Stimulated activated memory B cell treated with anti-CD40 and anti-IgM and Interleukin-4, amounts not matched to agents 10 μg/mL and 1 μg/mL and 100 μg/mL, for 72 hours (primary cell): Measurements from ENCODE around the gene FNIP2.
"Not testable (repeated sequence)": the region's sequence is repeated elsewhere in the genome, so short reads cannot be mapped to it uniquely, and the experiment has no call there.

ENCODE experiments used
- ATAC-seq: fragments of 150-1000 bp; cut with Tn5 transposase; 2 replicates; pipeline ENCODE4 v1.10.0; 2021
- H3K27ac Mint-ChIP-seq: one replicate; pipeline ENCODE4 v1.8.0; 2022; ENCODE audit warnings: mild to moderate bottlenecking, mixed read lengths
- H3K27me3 Mint-ChIP-seq: one replicate; pipeline ENCODE4 v1.8.0; 2022; ENCODE audit warnings: mixed read lengths
- H3K36me3 Mint-ChIP-seq: one replicate; pipeline ENCODE4 v1.8.0; 2022; ENCODE audit warnings: mixed read lengths
- H3K4me1 Mint-ChIP-seq: one replicate; pipeline ENCODE4 v1.8.0; 2022; ENCODE audit warnings: mixed read lengths
- H3K4me3 Mint-ChIP-seq: one replicate; pipeline ENCODE4 v1.8.0; 2022; ENCODE audit warnings: mild to moderate bottlenecking, moderate library complexity, mixed read lengths
- H3K9me3 Mint-ChIP-seq: one replicate; pipeline ENCODE4 v1.8.0; 2022; ENCODE audit warnings: mixed read lengths

The FNIP2 gene

DNA sequence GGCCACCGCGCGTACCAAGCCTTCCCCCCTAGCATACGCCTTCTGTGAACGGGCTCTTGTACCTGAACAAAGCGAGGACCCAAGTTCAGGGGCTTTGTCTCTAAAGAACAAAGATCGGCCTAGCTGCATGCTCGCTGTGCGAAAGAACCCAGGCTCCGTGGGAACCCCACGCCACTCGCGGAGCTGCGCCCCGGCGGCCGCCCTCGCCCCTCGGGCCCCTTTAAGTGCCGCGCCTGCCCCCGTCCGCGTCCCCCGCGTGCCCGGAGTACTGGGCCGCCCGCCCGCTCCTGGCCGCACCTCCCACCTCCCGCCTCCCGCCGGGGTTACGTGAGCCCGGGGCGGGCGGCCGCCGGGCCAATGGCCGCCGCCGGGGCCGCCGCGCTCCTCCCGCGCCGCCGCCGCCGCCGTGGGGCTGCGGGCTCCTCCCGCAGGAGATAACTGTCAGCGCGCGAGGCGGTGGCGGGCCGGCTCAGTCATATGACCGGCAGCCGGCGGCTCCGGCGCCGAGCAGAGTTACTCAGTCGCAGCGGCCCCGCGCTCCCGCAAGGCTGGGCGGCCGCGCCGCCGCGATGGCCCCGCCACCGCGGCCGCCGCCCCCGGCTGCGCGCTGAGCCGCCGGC lies at the start of gene FNIP2:
FNIP2 (plus strand) TSS at position 472 of the 620 bp plus-strand sequence. CDS start 187 bp downstream, outside the sequence.
- Mint-ChIP-seq H3K27ac (peak within 1 kb of the TSS; percentile 85), H3K4me3 (peak within 1 kb of the TSS; percentile 95), H3K27me3 (peaks cover 76% of the 10 kb centered on the region), H3K9me3 (no peaks in the 10 kb centered on the region), H3K4me1 (peaks cover 6% of the 10 kb centered on the region), H3K36me3 (no peaks in the 10 kb centered on the region)
- peak; percentile 81 for ATAC-seq

DNA sequence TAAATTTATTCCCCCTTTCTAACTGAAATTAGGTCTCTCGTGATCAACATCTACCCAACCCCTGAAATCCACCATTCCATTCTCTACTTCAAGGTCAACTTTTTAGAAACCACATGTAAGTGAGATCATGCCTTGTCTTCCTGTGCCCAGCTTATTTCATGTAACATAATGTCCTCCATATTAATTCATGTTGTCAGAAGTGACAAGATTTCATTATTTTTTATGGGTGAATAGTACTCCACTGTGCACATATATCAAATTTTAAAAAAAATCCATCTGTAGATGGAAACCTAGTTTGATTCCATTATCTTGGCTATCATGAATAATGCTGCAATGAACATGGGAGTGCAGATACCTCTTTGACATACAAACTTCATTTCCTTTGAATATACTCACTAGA lies 47.1 kb upstream of the FNIP2 start:
- H3K36me3 Mint-ChIP-seq, result peaks cover 40% of the 10 kb centered on the region
- no peak overlapping the region for H3K27ac Mint-ChIP-seq
- ATAC-seq, result no peak
- H3K4me1 Mint-ChIP-seq, result peaks cover 16% of the 10 kb centered on the region
- H3K27me3 Mint-ChIP-seq, result peaks cover 9% of the 10 kb centered on the region
- H3K4me3 Mint-ChIP-seq, result no peak overlapping the region
- no peaks in the 10 kb centered on the region for H3K9me3 Mint-ChIP-seq

DNA sequence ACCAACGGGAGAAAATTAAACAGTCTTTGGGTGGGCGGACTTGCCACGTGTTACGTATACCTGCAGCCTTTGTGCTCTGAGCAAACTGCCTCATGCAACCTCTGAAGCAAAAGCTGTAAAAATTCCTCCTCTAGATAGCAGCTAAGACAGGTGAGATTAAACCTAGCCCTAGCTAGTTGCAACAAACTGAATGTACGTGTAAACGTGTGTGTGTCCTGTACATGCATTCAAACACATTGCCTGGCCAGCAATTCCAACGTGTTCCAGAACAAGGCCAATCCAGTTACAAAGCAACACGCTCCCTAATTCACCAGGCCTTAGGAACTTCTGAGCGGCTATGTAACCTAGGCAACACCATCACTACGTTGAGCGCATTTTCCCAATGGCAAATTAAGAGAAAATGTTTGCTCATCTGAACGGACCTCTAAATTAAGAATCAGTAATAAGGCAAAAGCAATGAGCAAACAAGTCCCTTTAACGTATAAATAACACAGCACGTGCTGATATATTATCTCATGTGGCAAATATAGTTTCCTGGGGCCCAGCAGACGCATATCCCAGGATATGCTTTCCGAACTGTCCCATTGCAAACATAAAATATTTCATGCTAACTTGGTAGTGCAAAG lies 46.4 kb upstream of the FNIP2 start:
- Mint-ChIP-seq H3K4me1 (peaks cover 16% of the 10 kb centered on the region), H3K27me3 (peaks cover 12% of the 10 kb centered on the region), H3K27ac (peak overlapping the region; percentile 91), H3K4me3 (peak overlapping the region; percentile 91), H3K36me3 (peaks cover 33% of the 10 kb centered on the region), H3K9me3 (no peaks in the 10 kb centered on the region)
- ATAC-seq, result no peak

DNA sequence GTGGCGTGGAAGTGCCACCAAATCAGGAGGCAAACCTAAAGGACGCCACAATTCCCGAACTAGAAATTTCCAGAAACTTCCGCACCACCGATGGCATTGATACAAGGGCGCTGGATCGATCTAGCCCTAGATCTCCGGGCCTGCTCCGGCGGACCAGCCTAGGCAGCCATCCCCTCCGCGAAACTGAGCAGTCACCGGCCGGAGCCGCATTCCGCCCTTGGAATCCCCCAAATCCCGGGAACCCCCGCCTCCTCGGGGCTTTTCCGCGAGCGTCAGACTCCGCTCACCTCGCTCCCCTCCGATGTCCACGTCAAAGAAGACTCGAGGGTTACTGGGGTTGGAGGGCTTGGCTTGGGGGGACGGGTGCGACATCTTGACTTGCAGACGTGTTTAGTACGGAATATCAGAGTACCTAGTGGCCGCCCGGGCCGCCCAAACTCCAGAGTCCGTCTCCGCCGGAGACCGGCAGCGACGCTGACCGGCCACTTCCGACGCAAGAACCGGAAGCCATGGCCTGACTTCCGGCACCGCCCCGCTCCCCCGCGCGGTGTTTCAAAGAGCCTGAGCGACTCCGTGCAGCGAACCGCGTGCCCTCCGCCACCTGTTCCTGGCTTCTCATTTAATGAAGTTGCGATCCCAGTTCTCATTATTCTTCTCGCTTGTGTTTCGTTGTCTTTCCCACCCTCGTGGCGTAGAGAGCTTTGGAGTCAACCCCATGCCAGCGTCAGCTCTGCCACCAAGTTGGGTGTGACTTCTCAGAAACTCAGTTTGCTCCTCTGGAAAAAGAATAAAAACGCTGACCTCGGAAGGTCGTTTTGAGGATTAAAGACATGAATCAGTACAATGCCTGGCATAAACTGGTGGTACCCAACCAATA lies 45.7 kb upstream of the FNIP2 start, which contains the start of gene PPID:
PPID (minus strand) TSS at position 480 of the 877 bp plus-strand sequence; CDS start at position 372, 108 bp downstream.
- Mint-ChIP-seq H3K9me3 (no peaks in the 10 kb centered on the region), H3K4me3 (peak within 1 kb of the TSS; percentile 91), H3K36me3 (peaks cover 26% of the 10 kb centered on the region), H3K27ac (peak within 1 kb of the TSS; percentile 91), H3K4me1 (peaks cover 16% of the 10 kb centered on the region), H3K27me3 (peaks cover 12% of the 10 kb centered on the region)
- peak; percentile 96 for ATAC-seq

DNA sequence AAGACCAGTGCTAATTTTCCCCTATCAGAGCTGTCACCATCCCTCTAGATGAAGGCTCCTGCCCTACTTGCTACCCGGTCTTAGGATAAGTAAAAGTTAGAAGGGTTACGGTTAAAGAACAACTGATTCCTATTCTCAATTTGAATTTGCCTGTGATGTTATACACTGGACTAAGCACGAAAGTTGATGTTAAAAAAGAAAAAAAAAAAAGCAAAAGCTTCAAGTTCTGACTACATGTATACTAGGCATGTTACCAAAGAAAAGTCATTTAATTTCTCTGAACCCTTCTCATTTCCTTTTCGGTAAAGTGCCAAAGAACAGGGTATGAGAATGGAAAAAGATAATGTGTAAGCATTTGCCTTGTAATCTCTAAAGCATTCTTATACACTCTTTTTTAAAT lies 44.2 kb upstream of the FNIP2 start:
- peaks cover 13% of the 10 kb centered on the region for H3K36me3 Mint-ChIP-seq
- no peak for ATAC-seq
- peaks cover 16% of the 10 kb centered on the region for H3K4me1 Mint-ChIP-seq
- H3K27ac Mint-ChIP-seq, result peak overlapping the region; percentile 91
- H3K27me3 Mint-ChIP-seq, result peaks cover 24% of the 10 kb centered on the region
- H3K9me3 Mint-ChIP-seq, result no peaks in the 10 kb centered on the region
- H3K4me3 Mint-ChIP-seq, result peak overlapping the region; percentile 9

DNA sequence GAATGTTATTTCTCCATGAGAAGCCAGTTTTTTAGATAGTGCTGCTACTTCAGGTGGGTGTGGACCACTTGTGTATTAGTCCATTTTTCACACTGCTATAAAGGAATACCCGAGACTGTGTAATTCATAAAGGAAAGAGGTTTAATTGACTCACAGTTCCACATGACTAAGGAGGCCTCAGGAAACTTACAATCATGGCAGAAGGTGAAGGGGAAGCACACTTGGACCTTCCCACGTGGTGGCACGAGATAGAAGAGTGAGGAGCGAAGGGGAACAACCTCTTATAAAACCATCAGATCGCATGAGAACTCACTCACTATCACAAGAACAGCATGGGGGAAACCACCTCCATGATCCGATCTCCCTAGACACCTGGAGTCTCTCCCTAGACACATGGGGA lies 42.2 kb upstream of the FNIP2 start:
- Mint-ChIP-seq H3K27me3 (peaks cover 41% of the 10 kb centered on the region), H3K36me3 (peaks cover 2% of the 10 kb centered on the region), H3K4me1 (peaks cover 9% of the 10 kb centered on the region), H3K9me3 (no peaks in the 10 kb centered on the region), H3K4me3 (no peak overlapping the region), H3K27ac (no peak overlapping the region)
- ATAC-seq, result no peak

DNA sequence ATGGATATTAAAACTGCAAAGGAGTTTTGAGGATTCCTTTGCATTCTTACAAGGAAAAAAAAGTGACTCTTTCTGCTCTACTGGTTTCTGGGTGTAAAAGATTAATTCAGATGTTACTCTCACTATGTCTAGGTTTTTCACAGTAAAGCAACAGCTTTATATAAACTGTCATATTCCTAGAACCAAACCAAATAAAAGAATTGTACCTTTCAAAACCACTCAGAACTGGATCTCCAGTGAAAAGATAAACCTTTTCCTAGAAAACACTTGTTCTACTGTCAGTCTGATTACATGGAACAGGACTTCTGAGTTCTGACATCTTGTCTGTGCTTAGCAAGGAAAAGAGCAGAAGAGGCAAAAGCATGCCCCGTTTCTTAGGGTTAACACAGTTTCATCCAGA lies 40.6 kb upstream of the FNIP2 start:
- Mint-ChIP-seq H3K27me3 (peaks cover 56% of the 10 kb centered on the region), H3K27ac (no peak overlapping the region), H3K4me1 (no peaks in the 10 kb centered on the region), H3K9me3 (no peaks in the 10 kb centered on the region), H3K4me3 (no peak overlapping the region), H3K36me3 (no peaks in the 10 kb centered on the region)
- no peak for ATAC-seq

DNA sequence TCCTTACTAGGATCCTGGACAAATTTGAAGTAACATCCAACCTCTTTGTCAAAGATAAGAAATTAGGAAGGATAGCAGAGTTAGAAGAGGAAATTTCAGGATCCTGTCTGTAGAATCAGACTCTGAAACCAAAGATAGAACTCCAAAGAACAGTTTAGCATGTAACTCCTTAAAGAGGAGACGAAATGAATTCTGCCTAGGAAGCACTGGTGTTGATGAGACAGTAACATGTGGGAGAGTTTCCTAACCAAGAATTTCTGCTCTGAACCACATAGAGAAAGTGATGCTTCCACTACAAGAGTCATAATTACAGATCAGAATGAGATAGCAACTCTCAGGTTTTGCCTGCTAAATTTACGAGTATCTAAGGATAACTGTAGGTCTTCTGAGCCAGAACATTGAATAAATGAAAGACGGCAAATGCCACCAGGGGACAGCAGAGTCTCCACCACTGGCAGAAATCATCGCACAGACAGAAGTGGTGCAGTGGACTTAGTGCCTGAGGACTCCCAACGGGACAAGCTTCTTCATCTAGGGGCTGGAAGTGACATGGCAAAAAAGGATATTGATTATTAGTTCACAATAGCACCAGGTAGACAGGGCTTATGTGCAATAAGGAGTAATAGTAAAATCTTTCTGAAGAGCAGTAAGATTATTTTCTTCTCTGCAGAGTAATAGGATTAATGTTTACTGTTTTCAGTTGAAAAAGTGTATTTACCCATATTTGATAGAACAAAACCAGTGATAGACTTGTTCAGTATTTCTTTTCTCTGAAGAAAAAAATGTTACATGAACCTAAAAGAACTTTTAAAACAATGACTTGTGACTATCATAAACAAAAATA lies 38.9 kb upstream of the FNIP2 start:
- Mint-ChIP-seq H3K36me3 (no peaks in the 10 kb centered on the region), H3K27ac (no peak overlapping the region), H3K27me3 (peaks cover 56% of the 10 kb centered on the region), H3K4me3 (no peak overlapping the region), H3K4me1 (no peaks in the 10 kb centered on the region), H3K9me3 (no peaks in the 10 kb centered on the region)
- no peak for ATAC-seq

DNA sequence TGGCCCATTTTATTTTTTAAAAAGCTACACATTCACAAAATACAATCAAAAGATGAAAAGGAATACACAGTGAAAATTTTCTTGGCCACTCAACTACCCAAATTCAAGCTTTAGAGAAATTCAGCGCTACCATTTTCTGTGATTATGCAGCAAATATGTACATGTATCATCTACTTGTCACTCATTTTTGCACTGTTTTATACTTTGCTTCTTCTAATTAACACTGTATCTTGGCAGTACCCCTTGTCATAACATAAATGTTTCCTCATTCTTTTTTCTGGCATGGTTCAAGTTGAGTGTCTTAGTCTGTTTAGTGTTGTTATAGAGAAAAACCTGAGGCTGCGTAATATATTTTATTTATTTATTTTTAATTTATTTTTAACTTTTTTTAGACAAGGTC lies 30.0 kb upstream of the FNIP2 start:
- Mint-ChIP-seq H3K4me3 (no peak overlapping the region), H3K27ac (no peak overlapping the region), H3K4me1 (no peaks in the 10 kb centered on the region), H3K9me3 (no peaks in the 10 kb centered on the region), H3K36me3 (no peaks in the 10 kb centered on the region), H3K27me3 (peaks cover 18% of the 10 kb centered on the region)
- no peak for ATAC-seq

DNA sequence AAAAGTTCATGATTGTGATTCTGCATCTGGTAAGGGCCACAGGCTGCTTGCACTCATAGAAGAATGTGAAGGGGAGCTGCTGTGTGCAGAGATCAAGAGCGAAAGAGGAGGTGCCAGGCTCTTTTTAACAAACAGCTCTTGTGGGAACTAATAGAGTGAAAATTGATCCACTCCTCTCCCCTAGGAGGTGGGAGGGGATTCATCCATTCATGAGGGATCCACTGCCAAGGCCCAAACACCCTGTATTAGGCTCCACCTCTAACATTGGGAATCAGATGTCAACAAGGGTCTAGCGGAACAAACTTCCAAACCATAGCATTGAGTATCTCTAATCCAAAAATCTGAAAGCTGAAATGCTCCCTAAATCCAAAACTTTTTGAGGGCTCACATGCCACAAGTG lies 29.2 kb upstream of the FNIP2 start:
- Mint-ChIP-seq H3K4me3 (no peak overlapping the region), H3K27me3 (peaks cover 18% of the 10 kb centered on the region), H3K36me3 (no peaks in the 10 kb centered on the region), H3K27ac (no peak overlapping the region), H3K4me1 (no peaks in the 10 kb centered on the region), H3K9me3 (no peaks in the 10 kb centered on the region)
- no peak for ATAC-seq

DNA sequence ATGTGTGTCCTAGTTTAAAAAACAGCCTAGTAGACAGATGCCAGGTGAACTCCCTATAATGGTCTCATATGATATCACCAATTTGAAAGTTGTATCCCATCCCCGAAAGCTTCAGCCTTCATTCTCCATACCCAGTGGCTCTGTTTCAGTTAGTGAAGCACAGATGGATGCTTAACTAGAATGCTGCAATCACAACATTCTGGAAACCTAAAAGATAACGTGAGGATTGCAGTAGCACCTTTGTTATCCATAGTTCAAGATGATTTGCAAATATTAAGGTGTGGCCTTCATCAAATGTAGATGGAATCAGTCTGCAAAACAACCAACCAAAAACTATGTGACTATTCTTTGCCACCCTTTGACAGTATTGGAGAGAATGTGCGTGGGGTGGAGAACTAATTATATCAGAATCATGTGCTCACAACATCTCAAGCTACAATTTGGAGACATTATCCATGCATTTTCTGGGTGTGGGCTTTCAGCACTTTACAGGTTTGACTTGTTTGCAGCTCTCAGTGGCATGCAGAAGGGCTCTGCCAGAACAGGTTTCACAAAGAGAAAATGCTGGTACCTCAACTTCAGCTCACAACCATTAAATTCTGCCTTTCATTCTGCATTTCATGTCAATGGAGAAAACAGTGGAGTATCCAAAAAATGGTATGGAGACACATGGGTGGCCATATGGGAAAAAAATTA lies 27.4 kb upstream of the FNIP2 start:
- ATAC-seq, result no peak
- Mint-ChIP-seq H3K9me3 (no peaks in the 10 kb centered on the region), H3K27me3 (peaks cover 9% of the 10 kb centered on the region), H3K4me1 (no peaks in the 10 kb centered on the region), H3K27ac (no peak overlapping the region), H3K36me3 (no peaks in the 10 kb centered on the region), H3K4me3 (no peak overlapping the region)

DNA sequence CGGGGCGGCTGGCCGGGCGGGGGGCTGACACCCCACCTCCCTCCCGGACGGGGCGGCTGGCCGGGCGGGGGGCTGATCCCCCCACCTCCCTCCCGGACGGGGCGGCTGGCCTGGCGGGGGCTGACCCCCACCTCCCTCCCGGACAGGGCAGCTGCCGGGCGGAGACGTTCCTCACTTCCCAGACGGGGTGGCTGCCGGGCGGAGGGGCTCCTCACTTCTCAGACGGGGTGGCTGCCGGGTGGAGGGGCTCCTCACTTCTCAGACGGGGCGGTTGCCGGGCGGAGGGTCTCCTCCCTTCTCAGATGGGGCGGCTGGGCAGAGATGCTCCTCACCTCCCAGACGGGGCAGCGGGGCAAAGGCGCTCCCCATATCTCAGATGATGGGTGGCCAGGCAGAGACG lies 22.3 kb upstream of the FNIP2 start:
- H3K4me3 Mint-ChIP-seq, H3K4me1 Mint-ChIP-seq, H3K36me3 Mint-ChIP-seq, H3K27ac Mint-ChIP-seq, ATAC-seq, H3K27me3 Mint-ChIP-seq, H3K9me3 Mint-ChIP-seq: not testable (repeated sequence)

DNA sequence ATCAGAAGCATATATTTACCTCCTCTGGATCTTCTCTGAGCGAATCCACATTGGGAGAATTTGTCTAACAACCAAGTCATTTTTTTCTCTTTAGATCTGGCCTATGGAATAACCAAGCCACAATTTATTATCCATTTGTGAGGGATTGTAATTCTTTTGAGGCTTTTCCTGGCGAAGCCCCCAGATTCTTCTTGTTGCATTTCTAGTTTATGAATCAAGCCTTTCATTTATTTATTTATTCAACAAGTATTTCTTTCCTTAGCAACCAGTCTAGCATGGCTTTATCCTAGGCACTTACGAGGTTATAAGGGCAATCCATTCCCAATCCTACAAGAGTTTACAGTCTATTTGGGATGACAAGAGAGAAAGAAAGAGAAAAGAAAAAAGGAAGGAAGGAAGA lies 18.4 kb upstream of the FNIP2 start:
- no peaks in the 10 kb centered on the region for H3K9me3 Mint-ChIP-seq
- H3K27me3 Mint-ChIP-seq, result peaks cover 5% of the 10 kb centered on the region
- no peak for ATAC-seq

DNA sequence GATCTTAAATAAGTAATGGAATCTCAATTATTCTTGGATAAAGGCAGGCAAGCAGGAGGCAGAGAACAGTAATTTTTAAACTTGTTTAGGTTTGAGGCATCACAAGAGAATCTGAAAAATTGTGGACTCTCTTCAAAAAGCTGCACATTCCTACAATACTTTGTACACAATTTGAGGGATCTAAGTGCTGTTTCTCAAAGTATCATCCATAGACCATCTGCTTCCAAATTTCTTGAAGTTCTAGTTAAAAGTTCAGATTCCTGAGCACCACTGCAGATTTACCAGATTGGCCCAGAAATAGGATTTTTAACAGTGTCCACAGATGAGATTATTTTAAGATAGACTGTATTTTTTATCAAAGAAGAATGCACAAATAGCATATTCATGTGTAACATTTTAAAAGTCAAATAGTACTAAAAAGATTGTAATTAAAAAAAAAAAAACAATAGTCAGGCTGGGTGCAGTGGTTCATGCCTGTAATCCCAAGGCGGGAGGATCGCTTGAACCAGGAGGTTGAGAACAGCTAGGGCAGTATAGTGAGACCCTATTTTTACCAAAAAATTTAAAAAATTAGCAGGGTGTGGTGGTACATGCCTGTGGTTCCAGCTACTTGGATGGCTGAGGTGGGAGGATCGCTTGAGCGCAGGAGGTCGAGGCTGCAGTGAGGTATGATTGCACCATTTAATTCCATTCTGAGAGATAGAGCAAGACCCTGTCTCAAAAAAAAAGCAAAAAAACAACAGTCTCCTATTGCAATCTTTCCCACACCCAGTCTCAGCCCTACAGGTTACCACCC lies 14.2 kb upstream of the FNIP2 start:
- Mint-ChIP-seq H3K36me3 (peaks cover 5% of the 10 kb centered on the region), H3K4me3 (no peak overlapping the region), H3K9me3 (peaks cover 13% of the 10 kb centered on the region), H3K4me1 (no peaks in the 10 kb centered on the region), H3K27me3 (peaks cover 47% of the 10 kb centered on the region), H3K27ac (no peak overlapping the region)
- ATAC-seq, result no peak

More for the DNA sequence above, 18.4 kb upstream of the FNIP2 start:
- Mint-ChIP-seq H3K4me1 (no peaks in the 10 kb centered on the region), H3K4me3 (no peak overlapping the region), H3K36me3 (no peaks in the 10 kb centered on the region), H3K27ac (no peak overlapping the region)
